ENCODE results near the gene ACKR3.

ACKR3 gene

GRCh38 chr2:236571145-236571544 is 1.5 kb downstream of the ACKR3 start:
- peak in 1 of 2 experiments; percentile 66 for DNase-seq

GRCh38 chr2:236572482-236572881 is 2.9 kb downstream of the ACKR3 start:
- DNase-seq, result peak; percentile 38 to 73

DNA sequence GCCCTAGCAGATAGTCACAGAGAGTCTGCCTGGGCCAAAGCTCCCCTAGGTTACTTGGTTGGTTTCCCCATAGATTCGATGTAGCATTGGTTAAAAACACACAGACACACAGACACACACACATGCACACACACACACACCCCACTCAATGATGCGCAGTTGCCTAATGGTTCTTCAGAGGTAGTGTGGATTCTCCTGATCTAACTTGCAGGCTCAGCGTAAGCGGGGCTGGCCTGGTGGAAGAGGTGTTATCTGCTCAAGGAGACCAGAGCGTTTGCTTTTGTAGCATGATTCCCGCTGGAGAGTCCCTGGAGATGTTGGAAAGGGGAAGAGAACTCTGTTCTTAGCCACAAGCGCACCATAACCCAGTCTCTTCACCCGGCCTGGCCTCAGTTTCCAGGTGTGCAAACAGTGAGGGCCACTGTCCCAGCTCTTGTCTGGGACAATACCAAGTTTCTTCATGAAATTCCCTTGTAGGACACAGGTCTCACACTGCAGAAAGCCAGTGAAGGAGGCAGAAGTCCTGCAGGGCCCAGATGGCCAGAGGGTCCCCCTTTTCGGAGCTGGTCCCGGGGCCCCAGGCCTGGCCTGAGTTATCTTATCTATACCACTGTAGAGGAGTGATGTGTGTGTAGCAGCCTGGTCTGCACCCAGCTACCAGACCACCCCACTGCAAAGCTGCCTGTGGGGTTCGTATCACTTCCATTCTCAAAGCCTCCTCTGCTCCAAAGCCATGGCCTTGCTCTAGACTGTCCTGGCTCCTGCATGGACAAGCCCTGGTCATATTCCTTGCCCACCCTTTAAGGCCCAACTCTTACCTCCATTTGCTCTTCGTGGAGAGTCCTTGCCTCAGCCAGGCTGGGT is 3.7 kb downstream of the ACKR3 start:
- peak in 1 of 2 experiments; percentile 48 for DNase-seq

DNA sequence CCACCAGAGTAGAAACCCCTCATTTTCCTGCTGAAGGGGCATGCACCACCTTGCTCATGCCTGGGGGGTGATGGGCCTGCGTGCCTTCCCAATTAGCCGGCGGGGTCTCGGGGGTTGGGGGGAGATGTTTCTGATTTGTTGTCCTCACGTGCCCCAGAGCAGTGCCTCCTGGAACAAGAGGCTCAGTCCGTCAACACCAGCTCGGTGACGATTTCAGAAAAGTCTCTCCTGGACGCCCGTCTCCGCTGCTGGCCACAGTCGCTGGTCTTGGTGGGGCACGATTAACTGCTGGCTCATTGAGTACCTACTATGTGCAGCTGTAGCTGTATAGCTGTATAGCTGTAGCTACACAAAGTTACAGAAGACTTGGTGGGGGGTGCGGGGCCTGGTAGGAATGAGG is 4.4 kb downstream of the ACKR3 start:
- DNase-seq, result no peak

- DNase-seq, result peak; percentile 46 to 72
These were observed 5.0 kb downstream of the ACKR3 start for GRCh38 chr2:236574424-236575145.

GRCh38 chr2:236575510-236575909 is 5.9 kb downstream of the ACKR3 start:
- DNase-seq, result peak; percentile 11 to 21

GRCh38 chr2:236576087-236576486 is 6.5 kb downstream of the ACKR3 start:
- DNase-seq, result peak; percentile 63 to 82

GRCh38 chr2:236576953-236577352 is 7.3 kb downstream of the ACKR3 start:
- DNase-seq, result no peak

DNA sequence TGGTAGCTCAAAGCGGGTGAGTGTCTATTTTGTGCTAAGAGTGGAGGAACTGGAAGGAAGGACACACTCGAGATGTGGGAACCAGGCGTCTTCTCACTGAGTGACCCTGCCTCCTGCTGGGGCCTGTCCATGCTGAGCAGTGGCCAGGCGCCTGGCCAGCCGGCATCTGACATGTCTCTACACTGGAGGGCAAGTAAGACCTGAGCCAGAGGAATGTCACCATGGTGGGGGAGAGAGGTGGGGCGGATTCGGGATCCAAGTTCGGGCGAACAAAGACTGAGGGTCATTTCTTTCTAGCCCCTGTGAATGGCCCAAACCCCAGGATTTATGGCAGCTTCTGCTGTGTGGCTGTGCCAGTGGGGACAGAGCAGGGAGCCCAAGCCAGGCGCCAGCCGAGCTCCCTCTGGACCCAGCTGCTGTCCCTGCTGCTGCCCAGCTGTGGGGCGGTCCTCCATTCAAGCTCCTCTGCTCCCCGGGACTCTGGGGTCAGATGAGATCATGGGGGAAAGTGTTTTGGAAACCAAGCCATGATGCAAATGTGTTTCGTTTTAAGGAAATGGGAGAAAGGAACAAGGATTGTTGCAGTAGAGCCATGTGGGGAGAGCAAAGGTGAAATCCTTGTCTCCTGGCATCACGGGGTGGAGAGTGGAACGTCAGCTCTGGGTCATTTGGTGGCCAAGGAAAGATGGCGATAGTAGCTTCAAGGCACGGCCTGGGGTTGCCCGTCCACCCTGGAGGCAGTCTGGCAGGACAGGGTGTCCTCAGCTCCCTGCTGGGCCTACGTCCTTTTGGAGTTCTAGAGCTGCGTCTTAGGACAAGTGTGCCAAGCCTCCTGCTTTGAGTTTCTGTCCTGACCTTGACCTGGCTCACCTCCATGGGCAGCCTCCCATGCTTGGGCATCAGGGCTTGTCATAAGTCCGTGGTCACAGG is 8.1 kb downstream of the ACKR3 start:
- DNase-seq, result no peak

DNA sequence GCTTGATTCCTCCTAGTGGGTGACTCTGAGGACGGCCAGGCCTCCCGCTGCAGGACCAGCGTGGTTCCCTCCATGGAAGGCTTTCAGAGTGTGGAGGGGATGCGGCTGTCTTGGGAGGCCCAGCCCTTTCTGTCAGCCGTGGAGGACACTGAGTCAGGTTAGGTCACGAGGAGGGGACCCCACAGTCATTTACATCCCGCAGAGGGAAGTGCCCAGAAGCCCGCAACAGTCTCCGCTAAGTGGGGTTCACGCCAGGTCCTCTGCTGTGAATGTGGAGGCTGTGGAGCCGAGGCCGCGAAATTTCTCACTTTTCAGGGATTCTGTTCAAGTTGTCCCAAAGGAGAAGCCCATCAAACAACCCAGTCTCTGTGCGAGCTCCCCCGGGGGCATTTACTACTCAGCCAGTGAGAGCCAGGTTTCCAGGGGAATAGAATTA is 8.8 kb downstream of the ACKR3 start:
- DNase-seq, result no peak

DNA sequence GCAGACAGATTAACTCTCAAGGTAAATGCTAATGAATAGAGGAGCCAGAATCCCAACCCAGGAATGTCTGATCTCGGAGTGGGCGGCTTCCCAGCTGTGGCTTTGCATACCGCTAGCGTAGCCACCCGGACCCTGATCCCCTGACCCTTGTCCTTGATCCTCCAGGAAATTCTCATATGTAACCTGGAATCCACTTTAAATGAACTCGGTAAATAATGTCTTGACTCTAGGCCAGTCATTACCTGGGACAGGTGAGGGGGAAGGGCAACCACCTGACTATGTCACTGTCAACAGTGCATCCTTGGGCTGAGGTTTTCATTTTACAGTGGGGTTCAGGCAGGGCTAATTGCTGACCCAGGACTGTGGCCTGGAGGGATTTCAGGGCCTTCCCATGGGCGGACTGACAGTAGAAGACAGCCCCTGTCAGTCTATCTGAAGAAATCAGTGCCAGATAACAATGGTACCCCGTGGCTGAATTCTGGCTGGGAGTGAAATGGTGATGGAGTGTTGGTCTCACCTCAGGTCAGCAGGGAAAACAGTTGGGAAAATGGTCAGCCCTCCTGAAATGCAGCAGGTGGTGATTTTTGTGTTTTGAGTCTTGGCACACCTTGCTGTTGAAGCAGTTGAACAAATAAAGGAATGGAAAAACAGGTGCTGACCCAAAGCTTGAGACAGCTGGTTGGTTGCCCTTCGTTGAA is 9.6 kb downstream of the ACKR3 start:
- peak in 1 of 2 experiments; percentile 58 for DNase-seq

- DNase-seq, result peak; percentile 50 to 67
These were observed 10.2 kb downstream of the ACKR3 start for GRCh38 chr2:236579746-236580315.

- DNase-seq, result no peak
These were observed 11.2 kb downstream of the ACKR3 start for GRCh38 chr2:236580746-236581355.

GRCh38 chr2:236581546-236581945 is 11.9 kb downstream of the ACKR3 start:
- no peak for DNase-seq

DNA sequence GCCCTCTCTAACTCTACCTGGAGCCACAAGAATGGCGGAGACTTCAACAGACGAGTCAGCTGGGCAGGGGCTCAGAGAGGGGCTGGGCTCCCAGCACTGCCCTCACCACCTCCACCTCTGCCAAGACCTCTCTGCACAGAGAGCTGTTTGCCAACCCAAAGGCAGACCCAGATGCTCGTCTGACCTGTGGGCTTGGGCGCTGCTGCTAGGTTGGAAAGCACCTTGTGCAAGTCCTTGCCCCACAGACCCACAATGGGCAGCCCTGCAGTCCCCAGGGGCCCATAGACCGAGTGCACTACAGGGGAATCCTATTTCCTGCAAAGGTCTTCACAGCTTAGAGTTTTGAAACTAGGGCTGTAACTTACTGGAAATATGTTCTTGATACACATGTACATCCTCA is 13.3 kb downstream of the ACKR3 start:
- DNase-seq, result no peak

- DNase-seq, result no peak
These were observed 14.1 kb downstream of the ACKR3 start for GRCh38 chr2:236583621-236584203.

GRCh38 chr2:236584521-236585384 is 15.1 kb downstream of the ACKR3 start:
- no peak for DNase-seq

- no peak for DNase-seq
These were observed 16.3 kb downstream of the ACKR3 start for GRCh38 chr2:236585966-236586365.

- DNase-seq, result no peak
These were observed 18.5 kb downstream of the ACKR3 start for GRCh38 chr2:236587861-236588815.
